CD14-positive monocyte (primary cell): ENCODE results near the gene UST. TPM values are rescaled to one million over a fixed set of nuclear protein-coding genes. Genes with fewer than 3 reads are reported as not detected.

Source experiments
- DNase-seq, 3 donors: peaks; one replicate each; pipeline ENCODE4 v3.0.0-alpha.2; 2011 to 2022
- H2AFZ ChIP-seq: 2 replicates; pipeline ENCODE4 v1.6.0; 2012; ENCODE audit warnings: mild to moderate bottlenecking, low read depth, low read length, inconsistent platforms; ENCODE audit not compliant: insufficient read depth, poor library complexity, severe bottlenecking
- H3K27ac ChIP-seq, 2 donors: 1 replicate in 1 of 2; 2 replicates in 1 of 2; pipeline ENCODE4 v1.5.1; 2012 to 2013; ENCODE audit warnings: low read length in 2 of 2, control low read depth in 1 of 2, inconsistent platforms in 1 of 2, low read depth in 1 of 2, mild to moderate bottlenecking in 1 of 2
- H3K27me3 ChIP-seq, 2 donors: one replicate each; pipeline versions ENCODE4 v1.6.0 to v1.6.1; 2011 to 2013; ENCODE audit warnings: low read length in 2 of 2; ENCODE audit not compliant: control insufficient read depth in 2 of 2, insufficient read depth in 2 of 2
- H3K36me3 ChIP-seq, 2 donors: replicated peaks in 1 of 2; 1 replicate in 1 of 2; 2 replicates in 1 of 2; pipeline versions ENCODE4 v1.5.1 to v1.6.1; 2012 to 2013; ENCODE audit warnings: low read length in 2 of 2, control low read depth in 1 of 2, inconsistent platforms in 1 of 2, mild to moderate bottlenecking in 1 of 2; ENCODE audit not compliant: insufficient read depth in 2 of 2, control insufficient read depth in 1 of 2
- H3K4me1 ChIP-seq, 2 donors: 1 replicate in 1 of 2; 2 replicates in 1 of 2; pipeline versions ENCODE4 v1.5.1 to v1.6.1; 2012 to 2013; ENCODE audit warnings: low read length in 2 of 2, control low read depth in 1 of 2, inconsistent platforms in 1 of 2, mild to moderate bottlenecking in 1 of 2, moderate library complexity in 1 of 2; ENCODE audit not compliant: insufficient read depth in 2 of 2, control insufficient read depth in 1 of 2
- H3K4me2 ChIP-seq: replicated peaks from 2 replicates; pipeline ENCODE3; 2012; ENCODE audit warnings: low read length, moderate library complexity, mild to moderate bottlenecking; ENCODE audit not compliant: poor library complexity, severe bottlenecking; ENCODE audit errors: extremely low read depth
- H3K4me3 ChIP-seq, 3 experiments: fragments of 200-600 bp in 1 of 3; sonication (generic) in 1 of 3; replicated peaks in 1 of 3; 1 replicate in 2 of 3; 2 replicates in 1 of 3; pipeline ENCODE4 v1.5.1; 2011 to 2013; ENCODE audit warnings: low read length in 3 of 3, mild to moderate bottlenecking in 3 of 3, control low read depth in 2 of 3, low read depth in 2 of 3, inconsistent platforms in 1 of 3, moderate library complexity in 1 of 3
- H3K79me2 ChIP-seq: 2 replicates; pipeline ENCODE4 v1.6.0; 2012; ENCODE audit warnings: mild to moderate bottlenecking, control low read depth, inconsistent platforms, low read length, moderate library complexity; ENCODE audit not compliant: insufficient read depth
- H3K9ac ChIP-seq: 2 replicates; pipeline ENCODE4 v1.6.0; 2017; ENCODE audit warnings: low read length, mild to moderate bottlenecking; ENCODE audit not compliant: insufficient read depth, poor library complexity, severe bottlenecking
- H3K9me3 ChIP-seq, 2 donors: replicated peaks in 1 of 2; 1 replicate in 1 of 2; 2 replicates in 1 of 2; pipeline versions ENCODE4 v1.5.1 to v1.6.1; 2012 to 2013; ENCODE audit warnings: low read length in 2 of 2, control low read depth in 1 of 2; ENCODE audit not compliant: control insufficient read depth in 1 of 2, insufficient read depth in 1 of 2
- H4K20me1 ChIP-seq: 2 replicates; pipeline ENCODE4 v1.6.0; 2012; ENCODE audit warnings: mild to moderate bottlenecking, low read length, control low read depth, moderate library complexity; ENCODE audit not compliant: insufficient read depth
- H3K27ac Mint-ChIP-seq, 7 donors: one replicate each; pipeline ENCODE4 v1.8.0; 2020; ENCODE audit warnings: mild to moderate bottlenecking in 7 of 7, mixed read lengths in 7 of 7, moderate library complexity in 6 of 7, inconsistent platforms in 2 of 7
- H3K27me3 Mint-ChIP-seq, 3 donors: one replicate each; pipeline ENCODE4 v1.8.0; 2021 to 2022; ENCODE audit warnings: low read depth in 3 of 3, mild to moderate bottlenecking in 3 of 3, mixed read lengths in 3 of 3, moderate library complexity in 3 of 3, inconsistent platforms in 1 of 3
- H3K36me3 Mint-ChIP-seq, 2 donors: one replicate each; pipeline ENCODE4 v1.8.0; 2020; ENCODE audit warnings: mixed read lengths in 2 of 2, inconsistent platforms in 1 of 2, mild to moderate bottlenecking in 1 of 2
- H3K4me1 Mint-ChIP-seq: one replicate; pipeline ENCODE4 v1.8.0; 2020; ENCODE audit warnings: mild to moderate bottlenecking, mixed read lengths
- H3K4me3 Mint-ChIP-seq, 2 donors: one replicate each; pipeline ENCODE4 v1.8.0; 2020; ENCODE audit warnings: mild to moderate bottlenecking in 2 of 2, mixed read lengths in 2 of 2, moderate library complexity in 1 of 2
- H3K9me3 Mint-ChIP-seq, 7 donors: one replicate each; pipeline ENCODE4 v1.8.0; 2020 to 2022; ENCODE audit warnings: mixed read lengths in 7 of 7, mild to moderate bottlenecking in 6 of 7, moderate library complexity in 6 of 7, inconsistent platforms in 2 of 7
- WGBS: methylation state at CpG from one replicate; pipeline ENCODE4 v1.1.5; 2013; ENCODE audit warnings: missing lambda C conversion rate; ENCODE audit not compliant: insufficient coverage; 5-methylcytosine and 5-hydroxymethylcytosine counted together
- intact Hi-C, 2 donors: fragments of 100-400 bp; cut with micrococcal nuclease; formaldehyde crosslinking; loops; one replicate each; pipeline versions ENCODE4 v1.15.0 to v1.15.1; 2023
- polyA plus RNA-seq, 3 donors: library from polyadenylated mRNA; depleted of rRNA in 1 of 3; unstranded in 2 of 3; stranded (reverse) in 1 of 3; fragments of 300-500 nt in 2 of 3; fragments of >200 nt in 1 of 3; fragmentation: Illumina TruSeq in 2 of 3; gene quantifications; 1 replicate in 2 of 3; 2 replicates in 1 of 3; pipeline ENCODE4 v1.2.3, GENCODE V29; 2012 to 2021
- TF ChIP-seq, protein P1 (sequence below): fragments of 200-600 bp; IDR thresholded peaks from one replicate; pipeline ENCODE4 v1.8.0; 2022; ENCODE audit warnings: antibody characterized with exemption, mild to moderate bottlenecking

Gene UST
- polyA plus RNA-seq, 3 donors = 0.33 to 0.53 (median 0.48) TPM

DNA sequence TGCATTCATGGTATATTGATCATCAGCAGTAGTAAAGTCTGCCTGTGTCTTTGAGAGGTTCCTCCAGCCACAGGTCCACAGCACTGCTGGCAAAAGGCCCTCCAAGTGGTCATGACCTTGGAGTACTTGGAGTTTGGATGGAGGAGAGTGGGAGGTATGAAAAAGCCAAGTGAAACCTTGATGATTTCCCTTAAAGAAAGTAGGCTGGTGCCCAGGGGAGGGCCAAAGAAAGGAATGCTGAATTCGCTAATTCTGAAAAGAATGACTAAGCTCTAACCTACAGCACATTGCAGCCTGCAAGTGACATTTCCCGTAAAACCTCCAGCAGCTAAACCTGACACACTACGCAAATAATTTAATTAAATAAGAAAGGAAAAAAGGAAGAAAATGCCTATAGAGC is 347.3 kb downstream of the UST start:
- Mint-ChIP-seq H3K36me3 (peaks cover 0 to 3% of the 10 kb centered on the region in 2 donors), H3K4me3 (peak overlapping the region in 1 of 2 donors; percentile 11), H3K9me3 (peaks cover 8 to 19% (median 16%) of the 10 kb centered on the region in 7 donors), H3K4me1 (peaks cover 12% of the 10 kb centered on the region), H3K27ac (no peak overlapping the region), H3K27me3 (peaks cover 0 to 1% (median 0%) of the 10 kb centered on the region in 3 donors)
- Histone ChIP-seq H3K4me2 (no peak overlapping the region), H3K27me3 (no peaks in the 10 kb centered on the region), H4K20me1 (no peaks in the 10 kb centered on the region), H3K79me2 (no peaks in the 10 kb centered on the region), H3K9ac (no peak overlapping the region), H3K27ac (no peak overlapping the region), H3K9me3 (peaks cover 5 to 13% of the 10 kb centered on the region in 2 donors), H3K4me3 (no peak overlapping the region), H2AFZ (no peak overlapping the region), H3K4me1 (peaks cover 3 to 4% of the 10 kb centered on the region in 2 donors), H3K36me3 (no peaks in the 10 kb centered on the region)
- TF ChIP-seq, protein P1, sequence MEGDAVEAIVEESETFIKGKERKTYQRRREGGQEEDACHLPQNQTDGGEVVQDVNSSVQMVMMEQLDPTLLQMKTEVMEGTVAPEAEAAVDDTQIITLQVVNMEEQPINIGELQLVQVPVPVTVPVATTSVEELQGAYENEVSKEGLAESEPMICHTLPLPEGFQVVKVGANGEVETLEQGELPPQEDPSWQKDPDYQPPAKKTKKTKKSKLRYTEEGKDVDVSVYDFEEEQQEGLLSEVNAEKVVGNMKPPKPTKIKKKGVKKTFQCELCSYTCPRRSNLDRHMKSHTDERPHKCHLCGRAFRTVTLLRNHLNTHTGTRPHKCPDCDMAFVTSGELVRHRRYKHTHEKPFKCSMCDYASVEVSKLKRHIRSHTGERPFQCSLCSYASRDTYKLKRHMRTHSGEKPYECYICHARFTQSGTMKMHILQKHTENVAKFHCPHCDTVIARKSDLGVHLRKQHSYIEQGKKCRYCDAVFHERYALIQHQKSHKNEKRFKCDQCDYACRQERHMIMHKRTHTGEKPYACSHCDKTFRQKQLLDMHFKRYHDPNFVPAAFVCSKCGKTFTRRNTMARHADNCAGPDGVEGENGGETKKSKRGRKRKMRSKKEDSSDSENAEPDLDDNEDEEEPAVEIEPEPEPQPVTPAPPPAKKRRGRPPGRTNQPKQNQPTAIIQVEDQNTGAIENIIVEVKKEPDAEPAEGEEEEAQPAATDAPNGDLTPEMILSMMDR = no peak
- intact Hi-C loops = no loop called here
- no CpG with 5 or more reads among the region's 3 CpGs for WGBS
- DNase-seq = no peak

DNA sequence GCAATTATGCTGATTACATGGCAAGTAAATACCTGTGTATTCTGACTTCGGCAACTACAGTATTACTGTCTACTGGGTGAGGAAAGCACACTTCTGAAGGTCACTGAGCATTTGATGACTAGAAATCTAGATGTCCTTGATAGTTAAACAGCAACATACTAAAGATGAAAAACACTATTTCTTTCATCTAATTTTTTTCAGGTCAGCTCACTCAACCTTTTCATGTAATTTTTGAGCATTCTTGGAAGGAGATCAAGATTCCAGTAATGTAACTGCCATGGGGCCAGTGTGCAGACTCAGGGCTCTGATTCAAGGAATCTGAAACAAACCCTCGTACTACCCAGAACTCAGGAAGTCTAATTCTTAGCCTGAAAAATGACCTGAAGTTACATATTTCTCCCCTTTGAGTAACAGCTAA is 348.1 kb downstream of the UST start:
- H3K4me1 ChIP-seq = peaks cover 3 to 4% of the 10 kb centered on the region in 2 donors
- H3K9me3 ChIP-seq = peaks cover 5 to 13% of the 10 kb centered on the region in 2 donors
- no peak overlapping the region for H2AFZ ChIP-seq
- no peak for DNase-seq
- no peaks in the 10 kb centered on the region for H3K36me3 ChIP-seq
- no peak overlapping the region for H3K27ac Mint-ChIP-seq
- H3K4me3 Mint-ChIP-seq = peak overlapping the region in 1 of 2 donors; percentile 11
- no peaks in the 10 kb centered on the region for H3K27me3 ChIP-seq
- no peaks in the 10 kb centered on the region for H3K27me3 Mint-ChIP-seq
- TF ChIP-seq, protein P1 = no peak
- H3K4me3 ChIP-seq = no peak overlapping the region
- no peaks in the 10 kb centered on the region for H4K20me1 ChIP-seq
- H3K27ac ChIP-seq = no peak overlapping the region
- H3K36me3 Mint-ChIP-seq = peaks cover 0 to 3% of the 10 kb centered on the region in 2 donors
- H3K4me1 Mint-ChIP-seq = peaks cover 12% of the 10 kb centered on the region
- no peak overlapping the region for H3K4me2 ChIP-seq
- peaks cover 10 to 23% (median 21%) of the 10 kb centered on the region in 7 donors for H3K9me3 Mint-ChIP-seq
- intact Hi-C loops = no loop called here
- H3K9ac ChIP-seq = no peak overlapping the region
- no CpG with 5 or more reads among the region's 2 CpGs for WGBS
- H3K79me2 ChIP-seq = no peaks in the 10 kb centered on the region
